Stimulated activated CD4-positive, alpha-beta T cell treated with anti-CD3 and anti-CD28 coated beads, Interleukin-2, amount 100 ng/mL, for 4 hours (primary cell): ENCODE data around the gene ACBD6.

Source experiments
- DNase-seq: peaks from one replicate; pipeline ENCODE4 v3.0.0-alpha.2; 2020; ENCODE audit warnings: low read depth

Gene ACBD6

DNA sequence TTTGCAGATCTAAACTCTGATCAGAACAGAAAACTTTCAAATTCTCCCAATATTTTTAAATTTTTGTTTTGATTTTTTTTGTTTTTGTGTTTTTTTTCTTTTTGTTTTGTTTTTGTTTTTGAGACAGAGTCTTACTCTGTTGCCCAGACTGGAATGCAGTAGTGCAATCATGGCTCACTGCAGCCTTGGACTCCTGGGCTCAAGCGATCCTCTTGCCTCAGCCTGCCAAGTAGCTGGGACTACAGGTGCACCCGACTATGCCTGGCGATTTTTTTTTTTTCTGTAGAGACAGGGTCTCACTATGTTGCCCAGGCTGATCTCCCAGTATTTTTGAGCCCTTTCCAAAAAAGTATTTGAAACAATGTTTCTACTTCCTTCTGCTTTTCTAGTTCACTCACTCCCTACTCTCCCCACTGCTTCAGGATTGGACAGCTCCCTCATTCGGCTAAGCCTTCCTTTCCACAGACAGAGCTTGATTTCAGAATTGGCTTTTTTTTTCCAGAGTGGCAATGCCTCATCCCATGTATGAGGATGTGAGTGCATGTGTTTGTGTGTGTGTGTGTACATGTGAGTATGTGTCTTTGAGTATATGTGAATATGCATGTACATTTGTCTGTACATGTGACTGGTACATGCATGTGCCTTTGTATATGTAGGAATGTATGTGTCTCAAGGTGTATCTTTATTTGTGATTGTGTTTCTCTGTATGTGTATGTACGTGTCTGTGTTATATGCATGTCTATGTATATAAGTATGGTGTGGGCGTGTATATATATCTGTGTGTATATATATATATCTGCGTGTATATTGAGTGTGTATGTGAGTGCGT, 260.4 kb downstream of the ACBD6 start:
- DNase-seq, result no peak

DNA sequence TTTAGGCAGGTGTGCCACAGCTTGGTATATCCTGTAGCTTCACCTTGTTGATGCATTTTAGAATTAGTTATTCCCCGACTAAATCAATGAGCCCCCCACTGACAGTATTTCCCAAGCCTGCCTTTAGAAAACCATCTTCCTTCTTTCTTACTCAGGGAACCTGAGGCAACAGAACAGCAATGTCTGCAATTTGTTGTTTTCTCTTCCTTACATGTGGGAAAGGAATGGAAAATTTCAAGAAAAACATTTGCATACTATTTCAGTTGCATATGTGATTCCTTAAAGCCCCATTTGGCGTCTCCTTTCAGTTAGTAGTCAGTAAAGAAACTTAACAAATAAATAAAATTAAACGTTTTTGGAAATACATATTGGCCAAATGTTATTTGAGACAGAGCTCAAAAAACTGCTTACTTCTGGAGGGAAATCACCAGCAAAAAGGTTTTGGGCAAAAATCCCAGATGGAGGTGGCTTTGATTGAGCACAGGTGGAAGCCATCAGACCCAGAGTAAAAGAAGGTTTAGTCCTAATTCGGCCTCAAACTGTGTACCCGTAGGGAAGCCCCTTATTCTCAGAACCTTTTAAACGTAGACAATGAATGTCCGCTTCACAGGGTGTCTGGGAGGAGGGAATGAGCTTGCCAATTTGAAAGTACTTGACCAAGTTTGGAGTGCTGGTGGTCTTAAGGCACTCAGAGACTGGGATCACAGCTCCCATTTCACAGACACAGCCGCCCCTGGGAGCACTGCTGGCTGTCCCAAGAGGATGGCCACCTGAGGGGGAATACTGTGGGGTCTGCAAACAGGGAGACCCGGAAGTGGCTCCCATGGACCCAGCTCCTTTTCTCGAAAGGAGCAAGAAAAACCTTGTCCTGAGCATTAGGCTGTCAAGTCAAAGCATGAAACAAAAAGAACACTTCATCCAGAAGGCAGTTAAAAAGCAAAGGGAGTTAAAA, 263.0 kb downstream of the ACBD6 start:
- DNase-seq, result no peak

DNA sequence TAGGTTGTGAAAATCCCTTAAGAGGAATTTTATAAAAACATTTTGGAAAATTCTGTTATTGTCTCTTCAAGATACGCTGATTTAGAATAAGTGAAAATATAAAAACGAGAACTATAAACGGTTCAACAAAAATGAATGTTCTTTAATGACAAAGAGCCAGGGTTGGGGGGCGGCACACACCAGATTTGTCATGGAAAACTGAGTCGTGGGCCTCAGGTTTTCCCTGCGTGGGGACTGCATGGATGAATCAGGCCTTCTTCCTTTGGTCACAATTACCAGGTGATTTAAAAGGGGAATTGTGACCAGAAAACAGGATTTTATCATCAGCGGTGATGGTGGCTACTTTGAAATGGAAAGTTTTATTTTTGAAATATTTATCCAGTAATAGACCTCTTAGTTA, 263.7 kb downstream of the ACBD6 start:
- no peak for DNase-seq
